GM10266 (cell line): Measurements from ENCODE around the gene LPAR2.
"Not testable (repeated sequence)": the region's sequence is repeated elsewhere in the genome, so short reads cannot be mapped to it uniquely, and the experiment has no call there.

Experiments
- DNase-seq: peaks from one replicate; pipeline ENCODE4 v3.0.0; 2012; ENCODE audit errors: extremely low spot score
- CTCF ChIP-seq: IDR thresholded peaks from 2 replicates; pipeline ENCODE4 v1.5.1; 2012; ENCODE audit warnings: mild to moderate bottlenecking, low read depth; ENCODE audit not compliant: control insufficient read depth, insufficient read depth; ENCODE audit errors: missing control alignments

Gene LPAR2

DNA sequence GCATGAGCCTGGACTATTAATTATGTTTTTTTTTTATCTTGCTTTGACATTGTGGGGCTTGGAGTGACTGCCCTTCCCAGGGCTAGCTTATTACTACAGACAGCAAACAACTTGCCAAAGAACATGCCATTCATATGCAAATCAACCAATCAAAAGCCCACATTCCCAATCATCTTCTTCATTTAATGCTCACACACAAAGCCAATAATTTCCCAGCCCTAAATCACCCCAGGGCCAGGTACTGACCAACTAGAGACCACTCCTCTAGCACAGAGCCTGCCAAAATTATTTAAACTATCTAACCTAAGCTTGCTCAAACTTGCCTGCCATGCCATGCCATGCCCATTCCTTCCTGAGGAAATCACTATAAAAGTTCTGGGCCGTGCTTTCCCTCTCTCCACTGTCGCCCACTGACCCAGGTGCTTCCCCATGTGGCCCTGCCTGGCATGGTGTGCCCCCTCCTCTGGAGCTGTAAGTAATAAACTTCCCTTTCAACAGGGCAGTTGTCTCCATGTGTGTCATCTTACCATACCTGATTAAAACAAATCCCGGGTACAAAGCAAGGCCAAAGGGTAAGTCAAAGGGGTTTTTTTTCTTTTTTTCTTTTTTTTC, 25.2 kb downstream of the LPAR2 start:
- DNase-seq: no peak
- no peak for TF ChIP-seq CTCF

DNA sequence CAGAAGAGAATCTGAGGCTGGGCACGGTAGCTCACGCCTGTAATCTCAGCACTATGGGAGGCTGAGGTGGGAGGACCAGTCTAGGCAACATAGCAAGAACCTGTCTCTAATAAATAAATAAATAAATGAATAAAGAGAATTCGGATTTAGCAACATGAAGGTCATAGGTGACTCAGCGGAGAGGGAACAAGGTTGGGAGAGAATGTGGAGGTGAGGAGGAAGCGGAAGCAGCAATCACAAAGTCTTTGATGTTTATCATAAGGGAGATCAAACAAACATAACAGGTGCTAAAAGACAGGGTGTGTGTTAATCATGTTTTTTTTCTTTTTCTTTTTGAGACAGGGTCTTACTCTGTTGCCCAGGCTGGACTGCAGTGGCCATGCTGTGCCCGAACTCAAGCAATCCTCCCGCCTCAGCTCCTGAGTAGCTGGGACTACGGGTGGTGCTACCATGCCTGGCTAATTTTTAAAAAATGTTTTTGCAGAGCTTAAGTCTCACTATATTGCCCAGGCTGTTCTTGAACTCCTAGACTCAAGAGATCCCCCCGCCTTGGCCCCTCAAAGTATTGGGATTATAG, 25.8 kb downstream of the LPAR2 start:
- TF ChIP-seq CTCF: no peak
- DNase-seq: no peak

- DNase-seq: no peak
- no peak for TF ChIP-seq CTCF
These were observed 27.2 kb downstream of the LPAR2 start for GRCh38 chr19:19600793-19601330.

DNA sequence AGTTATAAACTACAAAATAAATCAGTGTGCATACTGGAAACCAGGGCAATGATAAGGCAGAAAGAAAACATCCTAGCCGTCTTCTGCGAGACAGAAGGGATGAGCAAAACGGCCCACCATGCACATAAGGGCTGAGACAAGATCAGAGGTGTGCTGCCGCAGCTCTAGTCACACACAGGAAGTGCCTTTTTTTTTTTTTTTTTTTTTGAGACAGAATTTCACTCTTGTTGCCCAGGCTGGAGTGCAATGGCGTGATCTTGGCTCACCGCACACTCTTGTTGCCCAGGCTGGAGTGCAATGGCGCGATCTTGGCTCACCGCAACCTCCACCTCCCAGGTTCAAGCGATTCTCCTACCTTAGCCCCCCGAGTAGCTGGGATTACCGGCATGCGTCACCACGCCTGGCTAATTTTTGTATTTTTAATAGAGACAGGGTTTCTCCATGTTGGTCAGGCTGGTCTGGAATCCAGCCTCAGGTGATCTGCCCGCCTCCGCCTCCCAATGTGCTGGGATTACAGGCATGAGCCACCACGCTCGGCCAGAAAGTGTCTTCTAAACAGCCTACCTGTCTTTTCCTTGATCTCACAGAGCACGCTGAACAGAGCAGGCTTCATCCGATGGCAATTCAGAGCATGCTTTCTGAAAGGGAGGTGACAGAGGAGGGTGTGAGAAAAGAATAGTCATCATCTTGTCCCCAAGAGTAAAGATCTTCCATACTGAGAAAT, 29.1 kb downstream of the LPAR2 start:
- not testable (repeated sequence) for DNase-seq

- no peak for TF ChIP-seq CTCF
- peak; percentile 64 for DNase-seq
These were observed 30.2 kb downstream of the LPAR2 start for GRCh38 chr19:19597809-19598306.

- no peak for TF ChIP-seq CTCF
- no peak for DNase-seq
These were observed 32.8 kb downstream of the LPAR2 start for GRCh38 chr19:19595171-19595701.

GRCh38 chr19:19594381-19594780, 33.6 kb downstream of the LPAR2 start:
- DNase-seq: no peak
- no peak for TF ChIP-seq CTCF
